A549 (cell line): Measurements from ENCODE around the gene SLC13A2.

Experiments
- CEBPB ChIP-seq, 2 experiments: fragments of >200 bp in 1 of 2; sonication (Bioruptor Twin) in 1 of 2; formaldehyde crosslinking in 1 of 2; IDR thresholded peaks; 2 replicates each; pipeline ENCODE4 v1.6.1; 2012 to 2016
- FOSB ChIP-seq: fragments of 250-450 bp; sonication (Bioruptor Pico); IDR thresholded peaks from 2 replicates; pipeline ENCODE4 v1.5.0; 2020; ENCODE audit warnings: mild to moderate bottlenecking, moderate library complexity
- FOSL2 ChIP-seq, 2 experiments: fragments of 450-650 bp in 1 of 2; fragments of >200 bp in 1 of 2; sonication (Bioruptor Twin) in 1 of 2; formaldehyde crosslinking; IDR thresholded peaks; 2 replicates each; pipeline versions ENCODE4 v1.5.0 to v1.6.1; 2016 to 2020; ENCODE audit warnings: mild to moderate bottlenecking in 1 of 2, moderate library complexity in 1 of 2
- HDAC2 ChIP-seq: fragments of 200-600 bp; sonication (generic); IDR thresholded peaks from 2 replicates; pipeline ENCODE4 v1.6.1; 2016
- MAFK ChIP-seq: fragments of 450-650 bp; IDR thresholded peaks from 2 replicates; pipeline ENCODE4 v1.6.1; 2014; ENCODE audit not compliant: partially characterized antibody
- NR3C1 ChIP-seq: fragments of >200 bp; sonication (Bioruptor Twin); formaldehyde crosslinking; IDR thresholded peaks from 3 replicates; pipeline ENCODE4 v1.6.1; 2017
- POLR2A ChIP-seq: IDR thresholded peaks from 2 replicates; pipeline ENCODE4 v1.6.1; 2012; ENCODE audit warnings: mild to moderate bottlenecking, low read length
- RAD21 ChIP-seq, 2 experiments: fragments of >200 bp in 1 of 2; sonication (Bioruptor Twin) in 1 of 2; formaldehyde crosslinking in 1 of 2; IDR thresholded peaks in 1 of 2; conservative IDR thresholded peaks in 1 of 2; 2 replicates in 1 of 2; 3 replicates in 1 of 2; pipeline ENCODE4 v1.6.1; 2012 to 2018; ENCODE audit warnings: inconsistent platforms in 1 of 2
- TP53 ChIP-seq: fragments of 250-450 bp; sonication (Bioruptor Pico); IDR thresholded peaks from 2 replicates; pipeline ENCODE4 v1.5.0; 2021; ENCODE audit warnings: mild to moderate bottlenecking, moderate library complexity
- ZFP36 ChIP-seq: fragments of 450-650 bp; IDR thresholded peaks from 2 replicates; pipeline ENCODE4 v1.6.1; 2014; ENCODE audit warnings: borderline replicate concordance; ENCODE audit not compliant: partially characterized antibody
- TF ChIP-seq, protein P1 (sequence below): fragments of >200 bp; sonication (Bioruptor Twin); formaldehyde crosslinking; IDR thresholded peaks from 3 replicates; pipeline ENCODE4 v1.5.1; 2016
- TF ChIP-seq, protein P2 (sequence below): fragments of 450-650 bp; IDR thresholded peaks from 2 replicates; pipeline ENCODE4 v1.6.1; 2014; ENCODE audit warnings: antibody characterized with exemption

DNA sequence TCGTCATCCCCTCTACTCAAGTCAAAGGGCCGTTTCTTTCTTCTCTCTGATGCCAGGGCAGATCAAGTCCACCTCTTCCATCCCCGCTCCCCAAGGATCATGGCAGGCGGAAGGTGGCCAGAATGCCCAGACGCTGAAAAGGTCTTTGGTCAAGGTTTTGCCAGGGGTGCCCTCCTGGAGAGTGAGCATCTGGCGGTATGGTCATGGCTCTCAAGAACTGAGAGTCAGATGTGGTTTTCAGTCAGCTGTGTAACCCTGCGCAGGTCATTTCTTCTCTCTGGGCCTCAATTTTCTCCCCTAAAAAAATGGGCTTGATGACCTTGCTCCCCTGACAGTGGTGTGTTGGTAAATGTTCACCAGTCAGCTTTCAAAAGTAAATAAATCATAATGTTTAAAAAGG, 45.1 kb downstream of the SLC13A2 start:
- TF ChIP-seq TP53 (CRISPR knock-in tag) (no peak), POLR2A (no peak), NR3C1 (no peak), HDAC2 (no peak), FOSL2 (IDR thresholded peaks at IDR 0.05) (no peak), FOSL2 (CRISPR knock-in tag; IDR thresholded peaks at IDR 0.05) (no peak), FOSB (CRISPR knock-in tag) (no peak), RAD21 (conservative IDR thresholded peaks at IDR 0.05 in 1 of 2, IDR thresholded peaks at IDR 0.05 in 1 of 2) (no peak), ZFP36 (no peak), CEBPB (IDR thresholded peaks at IDR 0.05) (no peak), MAFK (no peak)
- TF ChIP-seq, protein P1, sequence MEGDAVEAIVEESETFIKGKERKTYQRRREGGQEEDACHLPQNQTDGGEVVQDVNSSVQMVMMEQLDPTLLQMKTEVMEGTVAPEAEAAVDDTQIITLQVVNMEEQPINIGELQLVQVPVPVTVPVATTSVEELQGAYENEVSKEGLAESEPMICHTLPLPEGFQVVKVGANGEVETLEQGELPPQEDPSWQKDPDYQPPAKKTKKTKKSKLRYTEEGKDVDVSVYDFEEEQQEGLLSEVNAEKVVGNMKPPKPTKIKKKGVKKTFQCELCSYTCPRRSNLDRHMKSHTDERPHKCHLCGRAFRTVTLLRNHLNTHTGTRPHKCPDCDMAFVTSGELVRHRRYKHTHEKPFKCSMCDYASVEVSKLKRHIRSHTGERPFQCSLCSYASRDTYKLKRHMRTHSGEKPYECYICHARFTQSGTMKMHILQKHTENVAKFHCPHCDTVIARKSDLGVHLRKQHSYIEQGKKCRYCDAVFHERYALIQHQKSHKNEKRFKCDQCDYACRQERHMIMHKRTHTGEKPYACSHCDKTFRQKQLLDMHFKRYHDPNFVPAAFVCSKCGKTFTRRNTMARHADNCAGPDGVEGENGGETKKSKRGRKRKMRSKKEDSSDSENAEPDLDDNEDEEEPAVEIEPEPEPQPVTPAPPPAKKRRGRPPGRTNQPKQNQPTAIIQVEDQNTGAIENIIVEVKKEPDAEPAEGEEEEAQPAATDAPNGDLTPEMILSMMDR: no peak
- TF ChIP-seq, protein P2, sequence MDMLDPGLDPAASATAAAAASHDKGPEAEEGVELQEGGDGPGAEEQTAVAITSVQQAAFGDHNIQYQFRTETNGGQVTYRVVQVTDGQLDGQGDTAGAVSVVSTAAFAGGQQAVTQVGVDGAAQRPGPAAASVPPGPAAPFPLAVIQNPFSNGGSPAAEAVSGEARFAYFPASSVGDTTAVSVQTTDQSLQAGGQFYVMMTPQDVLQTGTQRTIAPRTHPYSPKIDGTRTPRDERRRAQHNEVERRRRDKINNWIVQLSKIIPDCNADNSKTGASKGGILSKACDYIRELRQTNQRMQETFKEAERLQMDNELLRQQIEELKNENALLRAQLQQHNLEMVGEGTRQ: no peak
